ENCODE data around the gene PTK6.
"Not testable (repeated sequence)": the region's sequence is repeated elsewhere in the genome, so short reads cannot be mapped to it uniquely, and the experiment has no call there.

Gene PTK6

GRCh38 chr20:63482021-63482587 is 55.1 kb downstream of the PTK6 start:
- intact Hi-C loops (cut with micrococcal nuclease) = no loop called here
- no peak overlapping the region for H3K27ac Mint-ChIP-seq
- no peak overlapping the region for H3K4me3 Mint-ChIP-seq
- no peaks in the 10 kb centered on the region for H3K36me3 Mint-ChIP-seq (ENCODE audit: low read depth)
- H3K9me3 Mint-ChIP-seq = no peaks in the 10 kb centered on the region
- H3K27me3 Mint-ChIP-seq = peaks cover 64% of the 10 kb centered on the region
- no peaks in the 10 kb centered on the region for H3K4me1 Mint-ChIP-seq (ENCODE audit: low read depth)

GRCh38 chr20:63481503-63481902 is 55.7 kb downstream of the PTK6 start:
- Mint-ChIP-seq H3K9me3 (no peaks in the 10 kb centered on the region), H3K4me3 (no peak overlapping the region), H3K4me1 (ENCODE audit: low read depth) (no peaks in the 10 kb centered on the region), H3K27me3 (peaks cover 69% of the 10 kb centered on the region), H3K36me3 (ENCODE audit: low read depth) (no peaks in the 10 kb centered on the region), H3K27ac (no peak overlapping the region)
- intact Hi-C loops (cut with micrococcal nuclease) = no loop called here

GRCh38 chr20:63479695-63480419 is 57.3 kb downstream of the PTK6 start:
- H3K27me3 Mint-ChIP-seq = peaks cover 75% of the 10 kb centered on the region
- intact Hi-C loops (cut with micrococcal nuclease); H3K27ac Mint-ChIP-seq; H3K9me3 Mint-ChIP-seq; H3K4me3 Mint-ChIP-seq; H3K4me1 Mint-ChIP-seq (ENCODE audit: low read depth); H3K36me3 Mint-ChIP-seq (ENCODE audit: low read depth): not testable (repeated sequence)

- H3K27me3 Mint-ChIP-seq = peaks cover 75% of the 10 kb centered on the region
- no peaks in the 10 kb centered on the region for H3K4me1 Mint-ChIP-seq (ENCODE audit: low read depth)
- H3K9me3 Mint-ChIP-seq = no peaks in the 10 kb centered on the region
- H3K4me3 Mint-ChIP-seq = no peak overlapping the region
- no peak overlapping the region for H3K27ac Mint-ChIP-seq
- H3K36me3 Mint-ChIP-seq (ENCODE audit: low read depth) = no peaks in the 10 kb centered on the region
- intact Hi-C loops (cut with micrococcal nuclease) = no loop called here
Observed at GRCh38 chr20:63478346-63479302, 58.6 kb downstream of the PTK6 start.
